Esophagus squamous epithelium (tissue), 5 donors: ENCODE measurements around the gene GGT7. TPM values are rescaled to one million over a fixed set of nuclear protein-coding genes. Genes with fewer than 3 reads are reported as not detected.
"Not testable (repeated sequence)": the region's sequence is repeated elsewhere in the genome, so short reads cannot be mapped to it uniquely, and the experiment has no call there.

Experiments used
- DNase-seq: peaks from one replicate; lab custom pipeline; 2025; lab: John Stamatoyannopoulos, UW
- H3K27ac ChIP-seq, 4 donors: fragments of 200-600 bp; sonication (generic); one replicate each; pipeline ENCODE4 v1.5.1; 2016 to 2019; ENCODE audit warnings: mild to moderate bottlenecking in 1 of 4
- H3K27me3 ChIP-seq, 4 donors: fragments of 200-600 bp; sonication (generic); 1 replicate in 3 of 4; 2 replicates in 1 of 4; pipeline versions ENCODE4 v1.5.1 to v1.6.0; 2017 to 2021; ENCODE audit warnings: antibody characterized with exemption in 1 of 4
- H3K36me3 ChIP-seq, 3 donors: fragments of 200-600 bp; sonication (generic); one replicate each; pipeline ENCODE4 v1.5.1; 2016 to 2019
- H3K4me1 ChIP-seq, 3 donors: fragments of 200-600 bp; sonication (generic); one replicate each; pipeline ENCODE4 v1.5.1; 2017 to 2019
- H3K4me3 ChIP-seq, 4 donors: fragments of 200-600 bp; sonication (generic); 1 replicate in 3 of 4; 2 replicates in 1 of 4; pipeline ENCODE4 v1.5.1; 2016 to 2019; ENCODE audit warnings: mild to moderate bottlenecking in 2 of 4, moderate library complexity in 1 of 4
- H3K9me3 ChIP-seq, 3 donors: fragments of 200-600 bp; sonication (generic); one replicate each; pipeline ENCODE4 v1.5.1; 2016 to 2019
- CTCF ChIP-seq, 6 experiments: fragments of 450-650 bp in 4 of 6; fragments of 200-600 bp in 2 of 6; sonication (generic) in 2 of 6; IDR thresholded peaks; one replicate each; pipeline ENCODE4 v1.5.1; 2016 to 2019; ENCODE audit warnings: antibody characterized with exemption in 6 of 6, mild to moderate bottlenecking in 4 of 6, moderate library complexity in 4 of 6
- POLR2A ChIP-seq, 4 donors: fragments of 450-650 bp; IDR thresholded peaks; one replicate each; pipeline ENCODE4 v1.6.1; 2017; ENCODE audit warnings: antibody characterized with exemption in 4 of 4, mild to moderate bottlenecking in 4 of 4, moderate library complexity in 3 of 4
- WGBS, 2 donors: methylation state at CpG; one replicate each; pipeline ENCODE4 v1.1.5; 2018; 5-methylcytosine and 5-hydroxymethylcytosine counted together
- intact Hi-C: fragments of 100-400 bp; cut with DNase I; formaldehyde crosslinking; loops from one replicate; pipeline ENCODE4 v1.15.0; 2022
- total RNA-seq, 4 donors: library from RNA; depleted of rRNA; stranded (reverse); fragments of >200 nt; gene quantifications; one replicate each; pipeline ENCODE4 v1.1.0, GENCODE V29; 2016
- donor health status: DM: yes; HTN: yes; CAD: no.

GGT7 gene
- total RNA-seq, 4 donors from 2014 or later: 1.8 to 8.2 (median 5.1) TPM

GRCh38 chr20:34883087-34883688, 10.5 kb upstream of the GGT7 start:
- intact Hi-C loops: no loop called here
- Histone ChIP-seq H3K4me3 (no peak overlapping the region), H3K4me1 (peaks cover 0 to 24% (median 3%) of the 10 kb centered on the region in 3 donors), H3K27ac (no peak overlapping the region), H3K36me3 (peaks cover 0 to 51% (median 13%) of the 10 kb centered on the region in 3 donors), H3K27me3 (no peaks in the 10 kb centered on the region), H3K9me3 (no peaks in the 10 kb centered on the region)
- no peak for TF ChIP-seq CTCF (IDR thresholded peaks at IDR 0.05)
- no peak for DNase-seq

- Histone ChIP-seq H3K27me3 (no peaks in the 10 kb centered on the region), H3K4me1 (peaks cover 4 to 39% (median 10%) of the 10 kb centered on the region in 3 donors), H3K4me3 (no peak overlapping the region), H3K9me3 (no peaks in the 10 kb centered on the region), H3K27ac (no peak overlapping the region), H3K36me3 (peaks cover 0 to 41% (median 13%) of the 10 kb centered on the region in 3 donors)
- TF ChIP-seq CTCF (IDR thresholded peaks at IDR 0.05) (no peak), POLR2A (IDR thresholded peaks at IDR 0.05) (no peak)
- no peak for DNase-seq
- intact Hi-C loops: no loop called here
- 43 to 56% methylated on average over 2 of the region's 2 CpGs for WGBS, 2 donors
These were observed 9.0 kb upstream of the GGT7 start for GRCh38 chr20:34881689-34882088.

- H3K27me3 ChIP-seq, H3K27ac ChIP-seq, H3K9me3 ChIP-seq, DNase-seq, intact Hi-C loops, H3K4me3 ChIP-seq: not testable (repeated sequence)
- Histone ChIP-seq H3K4me1 (peaks cover 4 to 39% (median 10%) of the 10 kb centered on the region in 3 donors), H3K36me3 (peaks cover 0 to 35% (median 13%) of the 10 kb centered on the region in 3 donors)
- 82 to 88% methylated on average over 7 of the region's 7 CpGs for WGBS, 2 donors
These were observed 8.3 kb upstream of the GGT7 start for GRCh38 chr20:34880971-34881370.

GRCh38 chr20:34880215-34880850, 7.7 kb upstream of the GGT7 start:
- 86 to 92% methylated on average over 6 of the region's 6 CpGs for WGBS, 2 donors
- Histone ChIP-seq H3K4me1 (peaks cover 8 to 45% (median 15%) of the 10 kb centered on the region in 3 donors), H3K27me3 (no peaks in the 10 kb centered on the region), H3K9me3 (no peaks in the 10 kb centered on the region), H3K4me3 (no peak overlapping the region), H3K36me3 (peaks cover 0 to 29% (median 13%) of the 10 kb centered on the region in 3 donors), H3K27ac (no peak overlapping the region)
- intact Hi-C loops: no loop called here
- no peak for DNase-seq
- TF ChIP-seq CTCF (IDR thresholded peaks at IDR 0.05) (no peak), POLR2A (IDR thresholded peaks at IDR 0.05) (no peak)

GRCh38 chr20:34876406-34877282, 4.0 kb upstream of the GGT7 start, which contains the start of gene ACSS2:
Gene ACSS2 (plus strand): TSS chr20:34876612. CDS start chr20:34876646, 34 bp downstream.
- intact Hi-C loops: loop anchor here (10.0 kb wide), 1 partner anchor 218 kb away; the partner anchor contains the start of gene TRPC4AP
- TF ChIP-seq CTCF (IDR thresholded peaks at IDR 0.05) (peak in 1 of 6 experiments; percentile 3), POLR2A (IDR thresholded peaks at IDR 0.05) (peak in 2 of 4 donors; percentile 73 to 86)
- peaks cover 16 to 82% (median 37%) of the 10 kb centered on the region in 3 donors for H3K4me1 ChIP-seq
- H3K9me3 ChIP-seq: no peaks in the 10 kb centered on the region
- no peak for DNase-seq
- no peaks in the 10 kb centered on the region for H3K36me3 ChIP-seq
- peak within 1 kb of the TSS; percentile 89 to 94 (median 92) for H3K27ac ChIP-seq
- no peaks in the 10 kb centered on the region for H3K27me3 ChIP-seq
- 3 to 4% methylated on average over 20 to 23 of the region's 63 CpGs for WGBS, 2 donors
- peak within 1 kb of the TSS; percentile 67 to 96 (median 81) for H3K4me3 ChIP-seq
